HG02798 (cell line): ENCODE results near the gene ARID5B.

ENCODE experiments used
- ATAC-seq: cut with Tn5 transposase; IDR thresholded peaks from one replicate; pipeline ENCODE4 v1.9.1; 2021; ENCODE audit warnings: mild to moderate bottlenecking; ENCODE audit not compliant: unreplicated experiment, poor library complexity

The ARID5B gene

DNA sequence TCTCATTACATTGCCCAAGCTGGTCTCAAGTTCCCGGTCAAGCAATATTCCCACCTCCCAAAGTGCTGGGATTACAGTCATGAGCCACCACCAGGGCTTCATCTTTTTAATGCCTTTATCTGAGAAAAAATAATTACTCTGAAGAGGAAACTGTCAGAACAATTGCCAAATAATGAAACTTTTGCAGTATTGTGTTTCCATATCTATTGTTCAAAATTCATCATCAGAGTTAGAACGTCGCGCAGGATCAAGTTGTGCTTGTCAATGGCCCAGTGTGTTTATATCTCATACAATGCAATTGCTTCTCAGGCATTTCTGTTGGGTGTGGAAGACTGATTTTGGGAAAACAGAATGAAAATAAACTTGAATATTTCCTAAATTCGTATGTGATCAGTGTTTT, 143.1 kb downstream of the ARID5B start:
- no peak for ATAC-seq

DNA sequence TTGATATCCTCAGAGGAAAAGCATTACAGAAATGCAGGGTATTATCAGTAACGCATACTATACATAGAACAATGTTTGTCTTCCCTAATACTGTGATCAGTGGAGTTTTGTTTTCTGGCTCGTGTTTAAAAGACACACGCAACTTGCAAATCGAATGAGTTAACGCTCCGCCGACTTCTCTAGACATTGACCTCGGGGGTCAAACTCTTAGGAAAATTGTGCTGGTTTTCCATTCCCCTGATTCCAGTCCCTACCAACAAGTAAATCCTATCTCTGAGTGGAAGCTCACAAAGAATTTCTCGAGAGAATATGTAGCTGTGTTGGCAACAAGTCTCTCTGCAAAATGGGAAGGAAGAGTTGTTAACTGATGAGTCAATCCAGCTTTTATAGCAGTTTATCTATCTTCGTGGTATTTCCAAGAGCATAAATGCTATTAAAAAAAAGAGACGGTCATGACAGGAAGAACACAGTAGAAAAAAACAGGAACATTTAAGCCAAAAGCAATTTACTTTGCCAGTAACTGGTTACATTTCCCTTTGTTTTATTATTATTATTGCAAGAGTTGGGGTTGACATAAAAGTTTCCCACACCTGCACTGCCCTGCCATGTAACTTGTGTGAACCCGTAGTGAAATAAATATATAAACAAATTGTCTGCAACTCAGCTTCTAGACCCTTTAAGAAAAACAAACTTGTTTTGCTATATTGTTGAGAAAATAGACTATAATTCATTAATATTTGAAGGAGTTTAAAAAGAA, 144.4 kb downstream of the ARID5B start:
- ATAC-seq: no peak

DNA sequence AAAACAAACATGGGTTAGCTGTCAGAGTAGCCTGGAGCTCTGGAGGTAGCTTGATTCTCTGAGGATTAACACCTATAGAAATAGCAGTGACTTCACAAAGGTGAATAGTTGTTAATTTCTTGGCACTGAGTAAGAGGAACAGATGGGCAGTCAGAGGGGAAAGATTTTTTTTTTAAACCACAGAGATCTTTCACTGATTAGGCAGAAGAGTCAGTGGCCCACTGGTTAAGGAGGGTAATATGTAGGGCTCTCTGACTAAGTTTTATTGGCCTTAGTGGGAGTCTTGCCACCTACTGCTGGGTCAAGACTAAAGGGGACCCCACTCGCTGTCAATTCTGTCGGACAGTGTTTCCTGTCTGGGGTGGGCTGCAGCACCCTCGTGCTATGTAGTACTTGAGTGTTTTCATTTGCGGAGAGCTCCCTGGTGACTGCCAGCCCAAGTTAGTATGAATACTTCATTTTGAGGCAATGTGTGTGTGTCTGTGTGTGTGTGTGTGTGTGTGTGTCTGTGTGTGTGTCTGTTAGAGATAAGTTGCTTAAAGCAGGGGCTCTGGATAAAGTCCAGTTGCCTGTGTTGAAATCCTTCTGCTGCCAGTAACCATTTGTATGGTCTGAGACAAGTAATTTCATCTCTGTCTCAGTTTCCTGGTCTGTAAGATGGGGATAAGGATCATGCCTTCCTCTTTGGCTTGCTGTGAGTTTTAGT, 145.2 kb downstream of the ARID5B start:
- peak; percentile 38 for ATAC-seq

DNA sequence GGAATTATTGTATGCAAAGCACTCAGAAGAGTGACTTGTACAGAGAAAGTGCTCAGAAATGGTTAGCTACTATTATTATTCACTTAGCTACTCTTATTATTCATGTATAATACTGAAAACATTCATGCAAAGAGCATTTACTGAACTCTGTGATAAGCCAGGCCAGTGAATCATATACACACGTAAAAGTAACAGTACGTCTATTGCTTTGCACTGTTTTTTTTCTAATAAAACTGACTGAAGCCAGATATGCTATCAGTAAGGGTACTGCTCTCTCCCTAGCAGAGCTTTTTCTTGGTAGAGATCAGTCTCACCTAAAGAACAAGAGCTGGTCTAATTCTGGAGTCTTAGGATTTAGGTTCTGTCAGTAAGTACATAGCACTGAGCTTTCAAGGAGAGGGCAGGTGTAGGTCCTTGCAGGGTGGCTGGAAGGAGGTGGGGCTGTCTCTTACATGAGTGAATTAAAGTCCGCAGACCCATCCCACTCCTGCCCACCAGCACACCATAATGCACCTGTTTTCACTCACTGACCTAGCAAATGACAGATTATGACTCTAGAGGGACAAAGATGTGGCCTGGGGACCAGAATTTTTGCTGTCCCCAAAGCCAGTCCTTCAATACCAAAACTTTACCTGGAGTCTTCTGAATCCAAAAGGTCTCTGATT, 145.9 kb downstream of the ARID5B start:
- peak; percentile 14 for ATAC-seq

DNA sequence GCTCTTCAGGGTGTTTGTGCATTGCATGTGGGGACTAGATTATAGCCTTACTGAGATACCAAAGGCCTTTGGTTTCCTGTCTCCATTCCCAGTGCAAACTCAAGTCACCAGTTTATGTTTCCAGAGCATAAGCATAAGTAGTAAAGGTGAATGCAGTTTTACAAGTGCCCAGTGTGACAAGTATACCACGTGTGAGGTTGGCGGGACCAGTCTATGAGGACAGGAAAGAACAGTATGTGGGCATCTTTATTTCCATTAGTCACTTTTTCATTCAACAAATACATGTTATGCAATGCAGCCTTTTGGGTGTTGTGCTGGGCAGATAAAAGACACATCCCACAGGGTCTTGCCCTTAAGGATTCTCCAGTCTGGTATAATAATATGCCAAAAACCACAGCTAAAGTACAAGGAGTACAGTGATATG, 146.5 kb downstream of the ARID5B start:
- ATAC-seq: no peak

DNA sequence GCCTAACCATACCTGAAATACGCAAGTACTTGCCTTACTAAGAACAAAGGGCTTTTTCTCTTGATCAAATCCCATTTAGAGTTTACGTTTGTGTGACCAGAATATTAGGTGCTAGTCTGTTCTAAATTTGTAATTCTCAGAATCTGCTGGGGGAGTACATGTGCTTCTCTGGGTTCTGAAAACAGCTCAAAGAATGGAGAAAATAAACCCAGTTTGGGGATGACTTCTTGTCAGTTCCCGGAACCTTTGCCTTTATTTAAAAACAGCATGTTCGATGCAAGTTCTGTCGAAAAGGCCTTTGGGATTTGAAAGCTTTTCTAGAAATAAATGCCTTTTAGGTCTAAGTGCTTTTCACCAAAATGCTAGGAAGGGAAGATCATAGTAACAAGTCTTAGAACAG, 147.0 kb downstream of the ARID5B start:
- ATAC-seq: no peak

DNA sequence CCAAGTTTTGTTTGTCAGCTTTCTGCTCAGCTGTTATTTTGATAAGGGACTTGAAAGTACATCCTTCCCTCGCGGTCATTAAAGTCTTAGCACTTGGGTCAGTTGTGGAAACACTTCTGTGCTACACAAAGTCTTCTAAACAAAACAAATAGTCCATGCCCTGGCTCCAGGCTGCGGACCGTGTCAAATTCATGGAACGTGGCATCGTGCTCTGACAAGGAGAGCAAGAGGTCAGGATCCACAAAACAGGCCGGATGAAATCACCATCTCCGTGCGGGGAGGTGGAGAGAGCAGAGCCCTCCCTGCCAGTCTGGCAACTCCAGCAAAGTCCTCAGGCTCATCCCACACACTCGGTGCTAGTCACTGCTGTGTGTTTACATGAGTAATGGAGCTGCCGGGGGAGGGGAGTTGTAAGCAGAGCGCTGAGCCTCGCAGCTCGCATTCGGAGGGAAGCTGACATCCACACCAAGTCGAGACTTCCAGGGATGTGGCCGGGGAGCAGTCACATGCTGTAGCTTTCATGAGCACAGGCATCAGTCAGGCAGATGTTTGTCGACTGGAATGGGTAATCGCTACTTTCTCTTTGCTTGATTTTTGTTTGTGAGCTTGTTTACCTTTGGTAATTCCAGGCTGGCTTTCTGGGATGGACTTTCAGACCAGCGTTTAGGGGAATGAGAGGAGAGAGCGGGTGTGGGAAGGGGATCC, 147.6 kb downstream of the ARID5B start:
- no peak for ATAC-seq

DNA sequence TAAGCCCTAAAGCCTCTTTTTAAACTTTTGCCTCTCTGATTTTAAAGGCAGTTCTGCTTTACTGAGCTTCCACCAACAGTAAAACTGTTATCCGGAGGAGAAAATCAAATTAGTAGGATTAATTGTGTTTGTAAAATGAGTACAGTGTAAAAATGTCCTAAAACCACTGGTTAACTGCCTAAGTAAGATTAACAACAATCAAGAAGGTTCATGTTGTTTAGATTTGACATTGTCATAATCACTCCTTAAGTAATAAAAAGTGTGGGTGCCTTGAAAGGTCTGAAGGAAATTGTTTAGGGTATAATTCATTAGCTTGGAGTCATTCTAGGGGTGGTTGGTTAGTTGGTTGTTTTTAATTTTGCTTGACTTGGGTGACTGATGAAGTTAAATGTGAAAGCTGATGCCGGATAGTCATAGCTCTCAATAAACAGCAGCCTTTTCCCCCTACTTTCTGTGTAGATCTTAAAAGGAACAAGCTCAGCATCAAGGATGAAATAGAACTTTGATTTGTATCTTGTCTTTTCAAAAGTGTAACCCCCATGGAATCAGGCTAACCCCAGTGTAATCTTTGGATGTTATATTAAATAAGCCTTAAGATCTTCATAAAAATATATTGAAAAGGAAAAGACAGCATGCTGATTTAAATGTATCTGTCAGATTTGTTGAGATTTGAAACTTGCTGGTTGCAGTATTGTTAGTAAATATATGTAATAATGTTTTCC, 148.3 kb downstream of the ARID5B start:
- no peak for ATAC-seq

DNA sequence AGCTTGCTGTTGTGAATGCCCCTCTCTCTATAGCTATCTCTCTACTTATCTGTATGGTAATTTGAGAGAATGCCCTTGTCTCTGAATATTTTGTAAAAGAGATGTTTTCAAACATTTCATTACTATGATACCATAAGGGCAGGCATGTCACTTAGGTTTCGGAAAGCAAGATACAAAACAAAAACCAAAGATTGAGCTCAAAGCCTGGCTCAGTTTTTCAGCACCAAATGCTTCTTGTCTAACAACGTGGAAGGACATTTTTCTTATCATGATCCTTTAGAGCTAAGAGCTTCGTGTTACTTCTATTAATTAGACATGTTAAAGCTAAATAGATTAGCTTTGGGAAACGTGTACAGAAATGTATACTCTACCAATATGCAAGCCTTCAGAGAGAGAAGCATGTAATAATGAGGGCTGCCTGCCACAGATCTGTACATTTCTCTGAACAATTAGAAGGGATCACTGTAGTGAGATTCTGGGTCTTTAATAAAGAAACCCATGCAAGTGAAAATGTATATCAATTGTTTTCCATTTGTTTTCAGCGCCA, 148.9 kb downstream of the ARID5B start:
- no peak for ATAC-seq

DNA sequence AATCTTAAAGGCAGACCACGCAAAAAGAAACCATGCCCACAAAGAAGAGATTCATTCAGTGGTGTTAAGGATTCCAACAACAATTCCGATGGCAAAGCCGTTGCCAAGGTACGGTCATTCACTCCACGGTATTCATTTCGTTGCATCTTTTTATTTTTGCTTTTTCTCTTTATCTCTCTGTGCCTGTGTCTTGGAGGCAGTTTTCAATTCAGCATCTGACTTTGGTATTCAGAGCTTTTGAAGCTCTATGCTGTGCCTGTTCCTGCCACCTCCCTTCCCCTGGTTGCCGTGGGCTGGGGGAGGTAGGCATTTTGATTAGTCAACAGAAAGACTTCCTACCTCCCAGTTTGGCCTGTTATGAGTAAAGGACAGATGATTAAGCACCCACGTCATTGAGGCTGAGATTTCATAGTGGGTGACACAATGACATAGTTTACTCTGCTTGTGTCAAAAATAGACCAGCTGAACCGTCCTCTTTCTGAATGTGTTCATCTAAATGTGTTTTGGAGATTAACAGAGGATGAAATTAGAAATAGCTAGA, 149.5 kb downstream of the ARID5B start:
- peak; percentile 59 for ATAC-seq

DNA sequence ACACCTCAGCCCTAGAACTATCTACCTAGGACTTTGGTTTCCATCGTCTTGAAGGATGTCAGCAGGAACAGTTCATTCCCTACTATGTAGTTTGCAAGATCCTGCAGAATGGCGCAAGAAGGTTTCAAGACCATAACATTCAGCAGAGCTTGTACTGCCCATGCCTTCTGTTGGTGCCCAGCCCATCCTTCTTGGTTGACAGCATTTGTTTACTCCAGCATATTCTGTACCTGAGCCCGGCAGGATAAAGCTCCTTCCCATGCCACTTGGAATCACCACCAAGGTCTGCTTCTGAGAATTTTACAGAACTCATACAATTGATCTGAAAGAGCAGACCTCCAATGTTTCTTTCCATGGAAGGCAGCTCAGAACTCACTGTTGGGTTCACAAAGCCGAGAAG, 150.8 kb downstream of the ARID5B start:
- ATAC-seq: no peak

DNA sequence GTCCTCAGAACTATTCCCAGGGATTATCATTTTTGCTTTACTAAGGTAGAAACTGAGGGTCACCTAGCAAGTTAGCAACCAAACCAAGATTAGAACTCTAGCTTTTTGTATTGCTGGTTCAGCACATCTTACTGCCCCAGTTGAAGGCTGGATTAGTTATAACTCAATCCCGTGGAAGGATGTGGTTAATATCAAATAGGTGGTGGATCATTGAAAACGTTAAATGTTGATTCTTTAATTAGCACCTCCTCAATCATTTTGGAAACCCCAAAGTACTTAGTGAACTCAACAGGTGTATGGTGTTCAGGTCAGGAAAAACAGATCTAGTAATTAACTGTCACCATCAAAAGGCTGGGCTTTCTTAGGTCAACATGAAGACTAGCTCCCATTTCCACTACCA, 152.4 kb downstream of the ARID5B start:
- ATAC-seq: no peak

DNA sequence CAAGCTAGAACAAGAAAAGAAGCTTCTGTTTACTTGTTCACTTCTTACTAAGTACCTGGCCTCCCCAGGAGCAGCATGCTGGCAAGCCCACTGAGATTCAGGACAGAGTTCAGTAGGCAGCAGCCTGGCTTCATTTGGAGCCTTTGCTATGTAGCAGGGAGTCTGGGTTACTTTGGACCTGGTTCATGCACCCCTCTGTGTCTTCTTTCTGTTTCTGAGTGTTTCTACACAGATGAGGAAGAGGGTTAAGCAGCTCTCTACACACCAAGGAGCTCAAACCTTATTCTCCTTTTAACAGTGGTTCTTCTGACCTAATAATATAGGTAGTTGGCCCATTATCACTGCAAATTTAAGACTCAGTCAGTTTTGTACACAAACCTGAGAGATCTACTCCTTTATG, 152.9 kb downstream of the ARID5B start:
- ATAC-seq: peak; percentile 38

DNA sequence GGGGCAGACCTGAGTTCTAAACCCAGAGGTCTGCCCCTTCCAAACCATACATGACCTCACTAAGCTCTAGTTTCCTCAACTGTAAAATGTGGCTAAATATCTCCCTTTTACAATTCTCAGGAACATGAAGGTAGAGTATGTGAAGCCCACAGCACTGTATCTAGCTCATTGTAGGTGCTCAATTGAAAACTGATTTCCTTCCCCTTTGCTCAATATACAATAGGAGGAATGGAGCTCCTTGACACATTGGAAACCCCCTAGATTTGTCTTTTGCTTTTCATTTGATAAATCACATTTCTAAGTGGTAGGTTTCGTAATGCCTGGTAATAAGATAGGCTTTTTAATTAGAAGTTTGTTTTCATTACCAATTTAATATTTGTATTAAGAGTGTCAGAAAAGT, 153.3 kb downstream of the ARID5B start:
- ATAC-seq: peak; percentile 37

DNA sequence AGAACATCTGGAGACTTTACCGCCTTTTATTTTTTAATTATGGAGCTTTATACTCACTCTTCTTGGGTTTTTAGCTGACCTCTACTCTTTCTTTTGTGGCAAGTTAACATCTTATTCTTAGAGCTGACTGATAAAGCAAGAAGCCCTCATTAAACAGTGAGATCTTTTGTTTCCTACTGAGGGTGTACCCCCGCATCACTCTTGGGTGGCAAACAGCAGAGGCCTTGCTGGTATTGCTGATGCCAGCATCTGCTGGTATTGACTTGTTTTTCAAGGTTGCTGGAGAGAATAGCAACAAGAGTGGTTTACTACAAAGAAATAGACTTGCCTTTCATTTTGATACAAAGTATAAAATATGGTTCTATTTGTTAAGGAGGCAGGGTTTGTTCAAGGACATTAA, 154.7 kb downstream of the ARID5B start:
- no peak for ATAC-seq

DNA sequence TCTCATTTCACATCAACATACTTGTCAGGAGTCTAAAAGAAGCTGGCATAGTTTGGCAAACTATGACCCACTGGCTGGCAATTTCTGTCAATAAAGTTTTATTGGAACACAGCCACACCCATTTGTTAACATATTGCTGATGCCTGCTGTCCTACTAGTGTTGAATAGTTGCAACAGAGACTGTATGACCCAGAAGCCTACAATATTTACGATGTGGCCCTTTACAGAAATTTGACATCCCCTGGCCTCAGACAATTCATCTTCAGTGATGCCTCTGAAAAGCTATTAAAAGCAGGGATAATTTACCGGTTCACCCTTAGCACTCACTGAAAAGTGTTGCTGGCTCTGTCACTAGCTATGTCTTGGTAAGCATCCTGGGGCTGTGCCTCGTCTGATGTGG, 155.2 kb downstream of the ARID5B start:
- ATAC-seq: no peak

DNA sequence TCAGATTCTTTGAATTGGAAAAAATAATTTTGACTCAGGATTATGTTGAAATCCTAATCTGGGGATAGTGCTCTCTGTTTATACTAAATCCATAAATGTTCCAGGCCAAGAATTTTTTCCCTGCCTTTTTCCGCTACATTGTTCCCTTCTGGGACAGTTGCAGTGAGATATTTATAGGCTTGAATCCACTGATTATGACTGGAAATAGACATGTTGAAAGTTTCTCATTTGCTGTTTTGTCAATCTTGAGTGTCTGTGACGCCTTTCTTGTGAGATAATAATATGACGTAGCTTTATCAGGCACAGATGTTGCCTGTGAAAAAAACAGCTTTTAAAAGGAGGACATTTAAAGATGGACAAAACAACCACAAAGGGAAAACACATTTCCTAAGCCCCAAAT, 155.9 kb downstream of the ARID5B start:
- no peak for ATAC-seq

DNA sequence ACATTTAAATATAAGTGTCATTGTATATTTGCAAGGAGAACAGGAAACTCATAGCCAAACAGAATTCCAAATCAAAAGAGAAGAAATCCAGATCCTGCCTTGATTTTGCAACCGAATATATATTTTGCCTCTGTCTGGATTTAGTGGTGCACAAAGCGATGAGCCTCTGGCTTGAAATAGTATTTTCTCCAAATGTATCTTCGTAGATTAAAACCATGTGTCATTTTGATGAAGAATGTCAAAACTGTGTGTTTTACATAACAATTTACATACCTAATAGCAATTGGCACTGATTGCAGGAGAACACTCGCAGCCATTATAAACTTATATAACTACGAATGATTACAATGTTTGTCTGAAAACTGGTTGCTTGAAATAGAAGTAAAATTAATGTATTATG, 156.4 kb downstream of the ARID5B start:
- ATAC-seq: no peak

DNA sequence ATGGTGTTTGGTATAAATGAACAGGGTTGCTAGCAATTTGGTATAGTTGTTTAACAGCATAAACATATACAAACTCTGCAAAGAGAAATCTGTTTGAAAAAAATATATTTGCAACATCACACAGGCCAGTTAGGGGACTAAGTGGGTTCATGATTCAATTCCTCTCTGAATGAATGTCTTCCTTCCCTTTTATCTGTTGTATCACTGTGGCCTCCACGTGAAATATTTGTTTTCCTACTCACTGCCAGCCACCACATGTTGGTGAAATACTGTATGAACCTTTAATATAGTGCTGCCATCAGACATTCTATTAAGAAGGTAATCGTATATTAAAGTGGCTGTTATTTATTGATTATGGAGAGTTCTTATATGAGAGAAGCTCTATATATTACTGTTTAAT, 157.0 kb downstream of the ARID5B start:
- ATAC-seq: no peak

DNA sequence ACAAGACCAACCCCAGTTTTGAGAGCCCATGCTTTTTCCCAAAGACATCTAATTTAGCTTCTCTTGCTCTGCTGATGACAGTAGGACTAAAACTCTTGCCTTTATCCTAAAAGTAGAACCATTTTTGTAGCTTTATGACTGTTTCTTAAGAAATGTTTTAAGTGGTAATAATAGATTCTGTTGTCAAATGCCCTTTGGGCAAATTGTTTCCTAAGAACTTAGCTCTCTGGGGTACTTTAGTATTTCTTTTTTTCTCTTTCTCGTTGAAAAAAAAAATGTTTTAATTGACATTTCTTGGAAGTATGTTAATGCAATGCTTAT, 157.4 kb downstream of the ARID5B start:
- ATAC-seq: no peak
